ENCODE data around the gene LSAMP. TPM values are rescaled to one million over a fixed set of nuclear protein-coding genes. Genes with fewer than 3 reads are reported as not detected.

Gene LSAMP
- polyA plus RNA-seq, 3 donors: not detected

- no peak overlapping the region for H3K27ac Mint-ChIP-seq
- Histone ChIP-seq H3K9ac (ENCODE audit: insufficient read depth, low read length, poor library complexity, severe bottlenecking) (no peak overlapping the region), H3K4me1 (ENCODE audit: control insufficient read depth in 1 of 2, insufficient read depth in 2 of 2, low read length in 2 of 2) (no peaks in the 10 kb centered on the region), H3K9me3 (replicated peaks in 1 of 2; ENCODE audit: control insufficient read depth in 1 of 2, insufficient read depth in 1 of 2, low read length in 2 of 2) (no peaks in the 10 kb centered on the region), H3K36me3 (replicated peaks in 1 of 2; ENCODE audit: control insufficient read depth in 1 of 2, insufficient read depth in 2 of 2, low read length in 2 of 2) (no peaks in the 10 kb centered on the region), H3K27ac (ENCODE audit: low read depth in 1 of 2, low read length in 2 of 2) (no peak overlapping the region), H4K20me1 (ENCODE audit: insufficient read depth, low read length) (no peaks in the 10 kb centered on the region), H3K4me2 (replicated peaks; ENCODE audit: extremely low read depth, low read length, poor library complexity, severe bottlenecking) (no peak overlapping the region), H3K4me3 (replicated peaks in 1 of 3; ENCODE audit: low read depth in 2 of 3, low read length in 3 of 3) (no peak overlapping the region), H3K79me2 (ENCODE audit: insufficient read depth, low read length) (no peaks in the 10 kb centered on the region), H2AFZ (ENCODE audit: insufficient read depth, low read depth, low read length, poor library complexity, severe bottlenecking) (no peak overlapping the region), H3K27me3 (ENCODE audit: control insufficient read depth in 2 of 2, insufficient read depth in 2 of 2, low read length in 2 of 2) (no peaks in the 10 kb centered on the region)
- no peaks in the 10 kb centered on the region for H3K36me3 Mint-ChIP-seq
- no peaks in the 10 kb centered on the region for H3K27me3 Mint-ChIP-seq (ENCODE audit: low read depth in 3 of 3)
- intact Hi-C loops (cut with micrococcal nuclease): no loop called here
- H3K4me1 Mint-ChIP-seq: no peaks in the 10 kb centered on the region
- TF ChIP-seq CTCF (IDR thresholded peaks at IDR 0.05): no peak
- WGBS (ENCODE audit: insufficient coverage): no CpG with 5 or more reads among the region's 2 CpGs
- no peak overlapping the region for H3K4me3 Mint-ChIP-seq
- peaks cover 0 to 2% (median 0%) of the 10 kb centered on the region in 7 donors for H3K9me3 Mint-ChIP-seq
- no peak for DNase-seq
Observed at GRCh38 chr3:116374901-116375300, 70.4 kb downstream of the LSAMP start.

- H3K9me3 ChIP-seq (replicated peaks in 1 of 2; ENCODE audit: control insufficient read depth in 1 of 2, insufficient read depth in 1 of 2, low read length in 2 of 2): no peaks in the 10 kb centered on the region
- H3K27ac Mint-ChIP-seq: no peak overlapping the region
- DNase-seq: no peak
- peaks cover 0 to 3% (median 0%) of the 10 kb centered on the region in 7 donors for H3K9me3 Mint-ChIP-seq
- no peaks in the 10 kb centered on the region for H3K36me3 ChIP-seq (replicated peaks in 1 of 2; ENCODE audit: control insufficient read depth in 1 of 2, insufficient read depth in 2 of 2, low read length in 2 of 2)
- H3K4me1 ChIP-seq (ENCODE audit: control insufficient read depth in 1 of 2, insufficient read depth in 2 of 2, low read length in 2 of 2): no peaks in the 10 kb centered on the region
- H3K4me3 ChIP-seq (replicated peaks in 1 of 3; ENCODE audit: low read depth in 2 of 3, low read length in 3 of 3): no peak overlapping the region
- no peaks in the 10 kb centered on the region for H3K27me3 Mint-ChIP-seq (ENCODE audit: low read depth in 3 of 3)
- no peak overlapping the region for H3K4me2 ChIP-seq (replicated peaks; ENCODE audit: extremely low read depth, low read length, poor library complexity, severe bottlenecking)
- H3K79me2 ChIP-seq (ENCODE audit: insufficient read depth, low read length): no peaks in the 10 kb centered on the region
- H3K36me3 Mint-ChIP-seq: no peaks in the 10 kb centered on the region
- intact Hi-C loops (cut with micrococcal nuclease): no loop called here
- no peak overlapping the region for H3K27ac ChIP-seq (ENCODE audit: low read depth in 1 of 2, low read length in 2 of 2)
- no peak overlapping the region for H3K4me3 Mint-ChIP-seq
- H3K4me1 Mint-ChIP-seq: no peaks in the 10 kb centered on the region
- H2AFZ ChIP-seq (ENCODE audit: insufficient read depth, low read depth, low read length, poor library complexity, severe bottlenecking): no peak overlapping the region
- WGBS (ENCODE audit: insufficient coverage): 78% methylated on average over 4 of the region's 9 CpGs
- no peaks in the 10 kb centered on the region for H4K20me1 ChIP-seq (ENCODE audit: insufficient read depth, low read length)
- H3K27me3 ChIP-seq (ENCODE audit: control insufficient read depth in 2 of 2, insufficient read depth in 2 of 2, low read length in 2 of 2): no peaks in the 10 kb centered on the region
- no peak for TF ChIP-seq CTCF (IDR thresholded peaks at IDR 0.05)
- H3K9ac ChIP-seq (ENCODE audit: insufficient read depth, low read length, poor library complexity, severe bottlenecking): no peak overlapping the region
Observed at GRCh38 chr3:116367761-116368395, 77.4 kb downstream of the LSAMP start.
